Right lobe of liver (tissue), 6 donors: ENCODE data around the gene TSPAN32. TPM values are rescaled to one million over a fixed set of nuclear protein-coding genes. Genes with fewer than 3 reads are reported as not detected.

Source experiments
- ATAC-seq, 4 donors: fragments of 200-7000 bp; cut with Tn5 transposase; one replicate each; pipeline ENCODE4 v1.9.1; 2020; ENCODE audit warnings: mild to moderate bottlenecking in 4 of 4, moderate library complexity in 4 of 4
- DNase-seq, 3 donors: peaks; one replicate each; pipeline ENCODE4 v3.0.0-alpha.2; 2020
- H3K27ac ChIP-seq, 3 donors: fragments of 200-600 bp; one replicate each; pipeline ENCODE4 v1.8.0; 2022
- H3K27me3 ChIP-seq, 2 donors: fragments of 200-600 bp; one replicate each; pipeline ENCODE4 v1.8.0; 2022
- H3K36me3 ChIP-seq, 4 donors: fragments of 200-600 bp; sonication (generic) in 1 of 4; one replicate each; pipeline versions ENCODE4 v1.5.1 to v1.8.0; 2017 to 2022; ENCODE audit warnings: control low read depth in 1 of 4
- H3K4me1 ChIP-seq, 4 donors: fragments of 200-600 bp; sonication (generic) in 1 of 4; one replicate each; pipeline versions ENCODE4 v1.5.1 to v1.8.0; 2017 to 2022; ENCODE audit warnings: control low read depth in 1 of 4
- H3K4me3 ChIP-seq, 3 donors: fragments of 200-600 bp; one replicate each; pipeline ENCODE4 v1.8.0; 2022
- H3K9me3 ChIP-seq, 4 donors: fragments of 200-600 bp; sonication (generic) in 1 of 4; one replicate each; pipeline versions ENCODE4 v1.5.1 to v1.8.0; 2017 to 2022; ENCODE audit warnings: control low read depth in 1 of 4
- CTCF ChIP-seq, 4 donors: fragments of 200-600 bp in 3 of 4; fragments of 450-650 bp in 1 of 4; IDR thresholded peaks; one replicate each; pipeline versions ENCODE4 v1.5.1 to v1.8.0; 2016 to 2022; ENCODE audit warnings: antibody characterized with exemption in 4 of 4, mild to moderate bottlenecking in 2 of 4
- POLR2A ChIP-seq: fragments of 450-650 bp; IDR thresholded peaks from one replicate; pipeline ENCODE4 v1.6.1; 2017; ENCODE audit warnings: antibody characterized with exemption, mild to moderate bottlenecking
- WGBS: methylation state at CpG from one replicate; pipeline ENCODE4 v1.1.6; 2018; ENCODE audit warnings: low coverage, low lambda C conversion rate; ENCODE audit not compliant: insufficient coverage; ENCODE audit errors: missing lambda C conversion rate; 5-methylcytosine and 5-hydroxymethylcytosine counted together
- intact Hi-C, 2 donors: fragments of 100-400 bp; cut with DNase I; formaldehyde crosslinking; loops; one replicate each; pipeline versions ENCODE4 v1.11.2 to v1.14.1; 2022
- total RNA-seq, 6 experiments: library from RNA; depleted of rRNA in 2 of 6; stranded (reverse); fragments of >200 nt in 2 of 6; fragmentation: NEBNext Ultra II Directional in 3 of 6; extraction: Animal tissue kit (Norgen Biotek cat#: 25700) in 3 of 6; gene quantifications; one replicate each; pipeline versions ENCODE4 v1.1.0 to v1.2.4, GENCODE V29; 2016 to 2023
- donor health status: DM: no; HTN: yes; CAD: no.
- donor health status: DM: no; HTN: no; CAD: no.
- donor health status: DM: no; HTN: no; CAD: no.
- donor health status: DM: no; HTN: yes; CAD: no.
- donor health status: DM: no; HTN: yes; CAD: no.

TSPAN32 gene
- total RNA-seq, 6 experiments from 2014 or later: 0.24 to 1.2 (median 0.63) TPM; not detected in 2

- no peaks in the 10 kb centered on the region for H3K9me3 ChIP-seq
- no peaks in the 10 kb centered on the region for H3K36me3 ChIP-seq
- no peak for TF ChIP-seq POLR2A
- no peak for TF ChIP-seq CTCF (IDR thresholded peaks at IDR 0.05)
- H3K27ac ChIP-seq: no peak overlapping the region
- peaks cover 0 to 7% (median 0%) of the 10 kb centered on the region in 4 donors for H3K4me1 ChIP-seq
- no peak for ATAC-seq
- no peak overlapping the region for H3K4me3 ChIP-seq
- H3K27me3 ChIP-seq: no peaks in the 10 kb centered on the region
- intact Hi-C loops: no loop called here
- WGBS: 60% methylated on average over 1 of the region's 22 CpGs
- peak in 2 of 3 donors; percentile 36 to 44 for DNase-seq
Measured at GRCh38 chr11:2312232-2313042, 10.6 kb downstream of the TSPAN32 start.

DNA sequence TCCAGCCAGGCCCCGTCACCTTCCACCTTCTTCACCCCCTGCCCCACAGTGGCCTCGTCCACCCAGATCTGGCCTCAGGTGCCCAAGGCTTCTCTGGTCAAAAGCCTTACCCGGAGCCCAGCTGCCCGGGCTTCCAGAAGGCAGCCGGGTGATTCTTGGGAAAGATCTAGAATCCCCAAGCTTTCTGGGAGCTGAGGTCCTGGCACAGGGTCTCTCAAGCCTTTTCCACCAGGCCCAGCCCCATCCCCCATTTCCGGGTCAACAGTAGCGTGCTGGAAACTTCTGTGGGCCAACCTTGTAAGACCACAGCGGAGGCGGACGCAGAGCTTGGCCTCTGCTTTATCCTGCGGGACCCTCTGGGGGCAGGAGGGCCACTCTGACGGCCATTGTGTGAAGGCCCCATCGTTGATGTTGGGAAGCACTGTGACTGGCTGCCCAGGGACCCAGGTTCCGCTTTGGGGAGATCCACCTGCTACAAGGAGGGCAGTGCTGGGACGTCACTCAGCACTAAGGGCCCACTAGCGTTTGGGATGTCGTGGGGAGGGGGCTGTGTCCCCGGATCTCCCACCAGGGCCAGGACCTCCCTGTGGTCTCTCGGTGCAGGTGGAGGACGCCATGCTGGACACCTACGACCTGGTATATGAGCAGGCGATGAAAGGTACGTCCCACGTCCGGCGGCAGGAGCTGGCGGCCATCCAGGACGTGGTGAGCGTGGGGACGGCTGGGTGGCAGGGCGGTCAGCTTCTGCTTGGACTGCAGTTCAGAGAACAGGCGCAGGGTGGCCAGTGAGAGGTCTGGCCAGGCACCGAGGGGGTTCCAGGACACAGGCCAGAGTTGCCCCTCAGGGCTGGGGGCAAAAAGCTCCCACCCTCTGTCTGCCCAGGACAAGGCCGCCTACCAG lies 11.5 kb downstream of the TSPAN32 start:
- 84% methylated on average over 12 of the region's 34 CpGs for WGBS
- TF ChIP-seq POLR2A (no peak), CTCF (IDR thresholded peaks at IDR 0.05) (no peak)
- intact Hi-C loops: no loop called here
- Histone ChIP-seq H3K36me3 (no peaks in the 10 kb centered on the region), H3K4me1 (peaks cover 0 to 7% (median 0%) of the 10 kb centered on the region in 4 donors), H3K27ac (no peak overlapping the region), H3K27me3 (no peaks in the 10 kb centered on the region), H3K9me3 (no peaks in the 10 kb centered on the region), H3K4me3 (no peak overlapping the region)
- ATAC-seq (no peak), DNase-seq (peak in 2 of 3 donors; percentile 47 to 58)

DNA sequence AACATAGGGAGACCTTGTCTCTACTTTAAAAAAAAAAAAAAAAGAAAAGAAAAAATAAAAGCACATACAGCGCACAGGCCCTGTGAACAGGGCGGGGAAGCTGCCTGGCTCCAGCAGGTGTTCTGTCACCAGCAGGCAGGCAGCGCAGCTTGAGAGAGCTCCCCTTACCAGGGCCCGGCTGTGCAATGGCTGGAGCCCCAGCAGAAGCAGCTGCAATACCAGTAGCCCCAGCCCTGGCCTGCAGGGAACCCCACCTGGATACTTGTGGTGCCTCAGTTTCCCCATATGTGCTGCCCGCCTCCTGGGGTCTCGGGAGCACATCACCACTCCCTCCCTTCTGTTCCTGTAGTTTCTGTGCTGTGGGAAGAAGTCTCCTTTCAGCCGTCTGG lies 12.3 kb downstream of the TSPAN32 start:
- TF ChIP-seq CTCF (IDR thresholded peaks at IDR 0.05) (no peak), POLR2A (no peak)
- H3K4me1 ChIP-seq: peaks cover 0 to 7% (median 0%) of the 10 kb centered on the region in 4 donors
- 60% methylated on average over 2 of the region's 7 CpGs for WGBS
- intact Hi-C loops: no loop called here
- DNase-seq: peak in 2 of 3 donors; percentile 37 to 40
- no peaks in the 10 kb centered on the region for H3K9me3 ChIP-seq
- H3K27me3 ChIP-seq: no peaks in the 10 kb centered on the region
- no peaks in the 10 kb centered on the region for H3K36me3 ChIP-seq
- no peak overlapping the region for H3K4me3 ChIP-seq
- H3K27ac ChIP-seq: peak overlapping the region in 1 of 3 donors; percentile 19
- ATAC-seq: no peak

DNA sequence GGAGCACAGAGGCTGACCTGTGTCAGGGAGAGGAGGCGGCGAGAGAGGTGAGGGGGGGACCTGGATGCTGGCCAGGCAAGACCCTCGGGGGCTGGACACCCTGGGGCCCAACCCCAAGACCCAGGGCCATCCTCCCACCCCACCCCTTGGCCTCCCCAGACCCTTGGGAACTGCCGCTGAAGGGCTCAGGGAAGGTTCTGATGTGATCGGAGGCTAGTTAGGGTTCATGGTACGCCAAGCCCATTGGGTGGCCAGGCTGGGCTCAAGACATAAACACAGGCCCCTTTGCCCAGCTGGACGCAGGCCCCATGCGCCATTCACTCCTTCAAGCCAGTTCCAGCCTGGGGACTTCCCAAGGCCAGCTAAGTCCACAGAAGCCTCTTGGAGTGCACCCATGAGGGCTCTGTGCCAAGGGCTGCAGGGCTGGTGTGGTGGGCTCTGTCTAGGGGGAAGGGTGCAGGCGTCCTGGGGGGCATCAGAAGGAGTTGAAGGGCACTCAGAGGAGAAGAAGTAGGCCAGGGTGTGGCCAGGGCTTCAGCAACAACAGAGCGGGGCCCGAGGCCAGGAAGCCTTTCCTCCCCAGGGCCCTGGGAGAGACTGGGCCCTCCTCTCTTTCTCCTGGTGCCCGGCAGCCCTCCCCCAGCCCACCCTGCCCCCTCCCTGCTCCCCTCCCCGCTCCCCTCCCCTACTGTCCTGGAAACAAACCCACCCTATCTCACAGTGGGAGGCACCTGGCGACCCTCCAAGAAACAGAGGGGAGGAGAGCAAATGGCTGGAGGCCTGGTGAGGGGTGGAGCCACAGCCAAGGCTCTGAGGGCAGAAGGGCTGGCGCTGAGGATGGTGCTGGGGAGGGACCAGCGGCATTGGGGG lies 12.9 kb downstream of the TSPAN32 start:
- ATAC-seq (peak; percentile 60 to 80 (median 76)), DNase-seq (peak; percentile 68 to 90 (median 79))
- intact Hi-C loops: no loop called here
- peak overlapping the region in 1 of 3 donors; percentile 24 for H3K27ac ChIP-seq
- no peaks in the 10 kb centered on the region for H3K27me3 ChIP-seq
- no peaks in the 10 kb centered on the region for H3K9me3 ChIP-seq
- H3K4me1 ChIP-seq: peaks cover 0 to 9% (median 0%) of the 10 kb centered on the region in 4 donors
- WGBS: 0% methylated on average over 1 of the region's 16 CpGs
- TF ChIP-seq POLR2A (no peak), CTCF (IDR thresholded peaks at IDR 0.05) (no peak)
- H3K4me3 ChIP-seq: no peak overlapping the region
- H3K36me3 ChIP-seq: no peaks in the 10 kb centered on the region
